Activated CD8-positive, alpha-beta memory T cell treated with anti-CD3 and anti-CD28 coated beads for 36 hours (primary cell): Measurements from ENCODE around the gene XYLT2. TPM values are rescaled to one million over a fixed set of nuclear protein-coding genes. Genes with fewer than 3 reads are reported as not detected.

Experiments used
- CTCF ChIA-PET: fragments of 350-600 bp; sonication (Branson Sonifier 250); formaldehyde crosslinking; loops from one replicate; lab custom pipeline; 2021; ENCODE audit warnings: antibody characterized with exemption; lab: Charles Lee
- POLR2A ChIA-PET: fragments of 350-600 bp; sonication (Branson Sonifier 250); formaldehyde crosslinking; loops from one replicate; lab custom pipeline; 2021; ENCODE audit warnings: antibody characterized with exemption; lab: Charles Lee
- total RNA-seq, 2 experiments: library from RNA; stranded (reverse); gene quantifications; one replicate each; pipeline ENCODE4 v1.2.3, GENCODE V29; 2021

XYLT2 gene
- total RNA-seq, 2 experiments from 2014 or later, result 32.0 to 33.7 TPM

DNA sequence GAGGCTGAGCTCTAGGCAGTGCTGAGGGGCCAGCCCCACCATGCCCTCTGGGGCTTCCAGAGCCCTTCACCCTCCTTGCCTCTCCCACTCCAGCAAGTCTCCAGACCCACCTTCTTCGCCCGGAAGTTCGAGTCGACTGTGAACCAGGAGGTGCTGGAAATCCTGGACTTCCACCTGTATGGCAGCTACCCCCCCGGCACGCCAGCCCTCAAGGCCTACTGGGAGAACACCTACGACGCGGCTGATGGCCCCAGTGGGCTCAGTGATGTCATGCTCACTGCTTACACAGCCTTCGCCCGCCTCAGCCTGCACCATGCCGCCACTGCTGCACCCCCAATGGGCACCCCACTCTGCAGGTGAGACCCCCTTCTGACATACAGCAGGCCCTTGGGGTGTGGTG, 10.5 kb downstream of the XYLT2 start:
- CTCF ChIA-PET, result interaction anchor here (0.8 kb wide), 1 partner anchor 41 kb away, joined by 3 read pairs; the partner anchor contains the start of gene LRRC59
- POLR2A ChIA-PET, result no interaction called here

DNA sequence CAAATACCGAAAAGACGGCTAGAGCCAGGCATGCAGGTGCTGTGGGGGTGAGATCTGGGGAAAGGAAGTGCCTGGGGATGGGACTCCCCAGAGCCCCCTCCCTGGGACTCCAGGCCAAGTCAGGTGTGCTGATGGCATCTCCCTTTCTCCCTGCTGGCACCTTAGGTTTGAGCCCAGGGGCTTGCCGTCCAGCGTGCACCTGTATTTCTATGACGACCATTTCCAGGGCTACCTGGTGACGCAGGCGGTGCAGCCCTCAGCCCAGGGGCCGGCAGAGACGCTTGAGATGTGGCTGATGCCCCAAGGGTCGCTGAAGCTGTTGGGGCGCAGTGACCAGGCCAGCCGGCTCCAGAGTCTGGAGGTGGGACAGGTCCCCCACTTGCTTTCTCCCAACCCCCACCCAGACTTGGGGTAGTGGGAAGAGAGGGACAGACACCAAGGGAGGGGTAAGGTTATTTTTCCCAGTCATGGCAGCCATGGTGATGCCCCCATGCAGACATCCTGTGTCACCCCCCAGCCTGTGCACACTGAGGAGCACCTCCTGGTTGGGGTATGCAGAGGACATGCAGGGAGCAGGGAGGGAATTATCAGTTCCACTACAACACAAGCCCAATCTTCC, 11.1 kb downstream of the XYLT2 start:
- CTCF ChIA-PET, result interaction anchor here (0.7 kb wide), 1 partner anchor 54 kb away, joined by 4 read pairs; no protein-coding TSS in a partner anchor
- POLR2A ChIA-PET, result no interaction called here

DNA sequence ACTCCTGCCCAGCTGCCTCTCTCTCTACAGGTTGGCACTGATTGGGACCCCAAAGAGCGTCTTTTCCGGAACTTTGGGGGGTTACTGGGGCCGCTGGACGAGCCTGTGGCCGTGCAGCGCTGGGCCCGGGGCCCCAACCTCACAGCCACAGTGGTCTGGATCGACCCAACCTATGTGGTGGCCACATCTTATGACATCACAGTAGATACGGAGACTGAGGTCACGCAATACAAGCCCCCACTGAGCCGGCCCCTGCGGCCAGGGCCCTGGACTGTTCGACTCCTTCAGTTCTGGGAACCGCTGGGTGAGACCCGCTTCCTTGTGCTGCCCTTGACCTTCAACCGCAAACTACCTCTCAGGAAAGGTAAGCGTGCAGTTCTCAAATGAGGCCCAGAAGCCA, 12.3 kb downstream of the XYLT2 start:
- CTCF ChIA-PET, result no interaction called here
- POLR2A ChIA-PET, result no interaction called here

DNA sequence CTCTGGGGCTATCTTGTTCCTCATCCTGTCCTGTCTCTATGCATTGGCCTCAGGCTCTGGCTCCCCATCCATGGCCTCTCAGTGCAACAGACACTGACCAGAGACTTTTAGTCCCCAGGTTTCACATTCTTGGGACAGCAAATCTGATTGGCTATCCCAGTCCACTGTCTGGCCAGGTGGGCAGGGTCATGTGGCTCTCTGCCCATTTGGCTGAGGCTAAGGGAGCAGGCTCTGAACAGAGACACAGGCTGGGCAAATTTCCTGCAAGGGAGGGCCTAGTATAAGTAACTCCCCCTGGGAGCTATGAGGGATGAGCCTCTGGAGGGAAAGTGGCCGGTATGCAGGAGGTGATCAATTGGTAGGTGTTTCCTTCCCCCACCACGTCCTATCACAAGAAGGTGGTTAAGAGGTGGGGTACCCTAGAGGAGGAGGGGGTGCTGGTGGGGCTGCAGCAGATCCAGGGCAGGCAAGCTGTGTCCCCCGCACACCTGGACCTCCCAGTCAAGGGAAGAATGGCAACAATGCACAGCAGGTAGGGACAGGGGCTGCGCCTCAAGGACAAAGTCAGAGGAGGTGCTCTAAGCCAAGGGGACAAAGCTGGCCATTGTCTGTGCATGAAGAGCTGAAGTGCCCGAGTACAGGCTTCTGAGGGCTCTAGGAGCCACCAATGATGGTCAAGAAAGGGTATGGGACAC, 13.2 kb downstream of the XYLT2 start:
- ChIA-PET POLR2A (no interaction called here), CTCF (interaction anchor here (0.8 to 1.3 kb wide), 2 partner anchors 9 to 159 kb away, joined by 3 to 4 read pairs; no protein-coding TSS in a partner anchor)

DNA sequence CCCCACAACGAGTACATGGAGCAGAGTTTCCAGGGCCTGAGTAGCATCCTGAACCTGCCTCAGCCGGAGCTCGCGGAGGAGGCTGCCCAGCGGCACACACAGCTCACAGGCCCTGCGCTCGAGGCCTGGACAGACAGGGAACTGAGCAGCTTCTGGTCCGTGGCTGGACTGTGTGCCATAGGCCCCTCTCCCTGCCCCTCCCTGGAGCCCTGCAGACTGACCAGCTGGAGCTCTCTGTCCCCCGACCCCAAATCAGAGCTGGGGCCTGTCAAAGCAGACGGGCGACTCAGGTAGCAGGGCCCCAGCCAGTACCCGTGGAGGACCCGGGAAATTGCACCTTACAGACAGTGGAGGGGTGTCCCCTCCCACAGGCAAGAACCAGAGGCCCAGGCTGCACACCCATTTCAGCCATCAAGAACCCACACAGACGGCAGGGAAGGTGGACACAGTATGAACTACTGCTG, 14.1 kb downstream of the XYLT2 start:
- ChIA-PET POLR2A (interaction anchor here (0.6 kb wide), 1 partner anchor 11 kb away, joined by 4 read pairs; no protein-coding TSS in a partner anchor), CTCF (interaction anchor here (0.9 to 3.2 kb wide), 4 partner anchors 8 to 159 kb away, joined by 3 to 11 read pairs (median 4); partner anchors contain the start of genes COL1A1 and LRRC59)

DNA sequence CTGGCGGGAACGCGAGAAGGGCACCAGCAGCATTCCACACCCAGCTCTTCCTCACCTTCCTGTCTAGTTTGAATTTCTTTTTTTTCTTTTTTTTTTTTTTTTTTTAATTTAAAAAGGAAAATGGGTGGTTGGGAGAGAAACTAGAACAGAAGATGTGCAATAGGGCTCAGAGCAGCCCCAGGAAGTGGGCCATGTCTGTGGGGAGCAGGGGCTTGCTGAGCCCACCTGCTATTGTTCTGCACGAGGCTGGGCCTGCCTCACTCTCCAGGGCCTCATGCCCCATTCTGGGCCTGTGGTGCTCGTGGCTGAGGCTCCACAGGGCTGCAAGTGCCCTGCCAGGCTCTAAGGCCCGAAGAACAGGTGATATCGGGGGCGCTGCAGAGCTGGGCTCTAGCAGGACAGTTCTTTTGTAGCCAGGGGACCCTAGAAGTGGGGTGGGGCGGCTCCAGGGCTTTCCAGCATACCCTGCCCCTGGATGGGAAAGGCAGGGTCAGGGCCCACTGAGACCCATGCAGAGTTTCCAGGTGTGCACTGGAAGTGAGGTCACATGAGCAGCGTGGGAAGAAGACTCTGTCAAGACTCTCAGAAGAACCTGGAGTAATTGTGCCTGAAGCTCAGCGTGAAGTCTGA, 14.7 kb downstream of the XYLT2 start:
- ChIA-PET CTCF (interaction anchor here (0.8 to 3.2 kb wide), 9 partner anchors 8 to 191 kb away, joined by 3 to 16 read pairs (median 5); partner anchors contain the start of genes COL1A1, EME1, LRRC59 and MRPL27), POLR2A (interaction anchor here (0.6 to 2.7 kb wide), 3 partner anchors 11 to 71 kb away, joined by 3 to 6 read pairs (median 4); partner anchors contain the start of gene LRRC59)

DNA sequence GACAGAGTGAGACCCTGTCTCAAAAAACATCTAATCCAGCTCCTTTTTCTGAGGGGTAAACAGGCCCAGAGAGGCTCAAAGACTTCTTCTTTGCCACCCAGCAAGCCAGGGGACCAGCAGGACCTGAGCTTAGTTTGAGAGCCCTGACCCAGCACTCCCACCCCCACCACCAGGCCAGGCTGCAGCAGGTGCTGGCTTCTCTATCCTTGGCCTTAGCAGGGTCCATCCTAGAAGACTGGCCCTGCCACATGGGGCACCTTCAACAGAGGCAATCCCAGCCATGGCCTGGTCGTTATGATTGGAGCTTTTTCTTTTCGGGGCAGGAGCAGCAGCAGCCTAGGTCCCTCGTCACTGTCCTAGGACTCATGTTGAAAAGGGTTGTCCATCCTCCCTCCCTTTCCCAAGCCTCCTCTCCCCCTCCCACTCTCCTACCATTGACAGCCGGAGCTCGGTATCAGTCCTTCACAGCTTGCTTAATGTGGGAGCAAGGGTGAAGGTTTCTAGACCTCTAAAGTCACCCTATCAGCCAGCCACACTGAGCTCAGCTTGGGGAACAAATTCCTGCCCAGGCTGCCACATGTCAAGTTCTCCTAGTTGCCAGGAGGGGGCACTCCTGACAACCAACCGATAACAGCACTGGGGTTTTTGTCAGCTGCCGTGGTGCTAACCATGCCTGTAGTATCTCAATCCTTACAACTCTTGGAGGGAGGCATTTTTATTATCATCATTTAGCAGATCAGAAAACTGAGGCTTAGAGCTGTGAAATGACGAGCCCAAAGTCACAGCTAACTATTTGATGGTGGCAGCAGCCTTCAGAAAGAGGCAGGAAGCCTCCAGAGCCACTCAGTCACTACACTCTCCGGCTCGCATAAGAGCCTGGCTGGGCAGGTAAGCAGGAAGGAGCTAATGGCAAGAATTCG, 15.9 kb downstream of the XYLT2 start:
- ChIA-PET POLR2A (interaction anchor here (0.6 to 2.7 kb wide), 4 partner anchors 11 to 72 kb away, joined by 3 to 10 read pairs (median 7); partner anchors contain the start of genes EME1, LRRC59, MRPL27 and XYLT2), CTCF (interaction anchor here (0.6 to 3.2 kb wide), 21 partner anchors 9 to 277 kb away, joined by 3 to 21 read pairs (median 4); partner anchors contain the start of genes EME1, LRRC59, MRPL27 and XYLT2)

DNA sequence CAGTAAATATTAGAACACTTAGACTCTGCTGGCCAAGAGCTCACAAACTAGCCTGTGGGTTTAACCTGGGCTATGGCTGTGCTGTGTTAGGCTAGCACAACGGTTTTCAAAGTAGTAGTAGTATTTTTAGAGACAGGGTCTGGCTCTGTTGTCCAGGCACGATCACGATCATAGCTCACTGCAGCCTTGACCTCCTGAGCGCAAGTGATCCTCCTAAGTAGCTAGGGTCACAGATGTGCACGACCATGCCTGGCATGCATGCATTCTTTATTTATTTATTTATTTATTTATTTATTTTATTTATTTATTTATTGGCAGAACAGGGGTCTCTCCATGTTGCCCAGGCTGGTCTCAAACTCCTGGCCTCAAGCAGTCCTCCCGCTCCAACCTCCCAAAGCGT, 16.7 kb downstream of the XYLT2 start:
- ChIA-PET CTCF (interaction anchor here (0.6 to 3.2 kb wide), 17 partner anchors 9 to 278 kb away, joined by 3 to 21 read pairs (median 4); partner anchors contain the start of genes EME1, LRRC59 and MRPL27), POLR2A (interaction anchor here (1.8 to 2.7 kb wide), 3 partner anchors 10 to 35 kb away, joined by 6 to 10 read pairs (median 8); partner anchors contain the start of genes EME1, LRRC59, MRPL27 and XYLT2)

DNA sequence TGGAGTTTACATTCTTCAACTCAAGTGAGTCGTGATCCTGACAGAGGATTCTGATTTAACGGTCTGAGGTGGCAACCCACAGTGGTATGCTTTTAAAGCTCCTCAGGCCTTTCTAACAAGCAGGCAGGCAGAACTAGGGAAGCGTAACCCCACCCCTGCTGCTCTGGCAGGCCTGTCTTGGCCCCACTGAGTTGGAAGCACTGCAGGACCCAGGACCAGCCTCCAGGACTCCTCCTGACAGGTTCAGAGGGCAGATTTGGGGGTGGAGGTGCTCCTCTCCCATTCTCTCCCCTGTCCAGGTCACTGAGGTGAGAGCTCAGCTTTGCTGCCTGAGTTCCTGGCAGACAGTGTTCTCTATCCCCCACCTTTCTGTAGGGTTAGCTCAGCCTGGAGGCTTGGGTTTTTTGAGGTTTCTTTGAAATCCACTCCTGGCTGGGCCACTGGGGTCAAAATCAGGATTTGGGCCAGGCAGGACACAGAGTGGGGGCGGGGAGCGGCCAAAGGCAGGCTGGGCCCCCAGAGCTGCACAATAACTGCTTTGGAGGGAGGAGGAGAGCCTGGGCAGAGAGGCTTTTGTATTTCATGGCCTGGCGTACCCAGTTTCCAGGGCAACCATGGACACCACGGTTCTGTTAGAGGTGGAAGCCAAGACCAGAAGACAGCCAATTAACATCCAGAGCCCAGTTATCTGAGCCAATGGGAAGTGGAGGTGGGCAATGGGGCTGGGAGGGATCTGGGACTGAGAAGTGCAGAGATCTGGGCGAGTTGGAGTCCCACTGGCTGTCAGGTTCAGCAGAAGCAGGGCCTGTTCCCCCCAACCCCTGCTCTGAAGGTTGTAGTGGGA, 17.5 kb downstream of the XYLT2 start:
- CTCF ChIA-PET, result interaction anchor here (1.0 to 3.2 kb wide), 6 partner anchors 8 to 34 kb away, joined by 3 to 21 read pairs (median 8); partner anchors contain the start of genes EME1, LRRC59 and MRPL27

DNA sequence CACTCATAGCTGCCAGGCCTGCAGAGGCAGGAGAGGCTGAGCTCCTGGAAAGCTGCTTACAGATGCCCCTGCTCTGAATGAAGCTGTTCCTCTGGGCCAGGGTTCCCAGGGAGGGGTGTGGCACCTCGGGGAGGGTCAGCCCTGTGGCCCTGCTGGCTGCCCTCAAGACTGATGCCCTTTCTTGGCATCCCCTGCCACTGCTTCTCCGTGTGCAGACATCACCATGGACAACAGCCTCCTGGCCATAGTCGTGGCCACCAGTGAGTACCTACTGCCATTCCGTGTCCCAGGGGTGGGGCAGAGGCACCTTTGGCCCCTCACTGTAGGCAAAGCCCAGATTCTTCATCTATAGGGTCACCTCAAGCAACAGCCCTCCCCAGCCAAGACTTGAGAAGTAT, 18.1 kb downstream of the XYLT2 start:
- POLR2A ChIA-PET, result no interaction called here
- CTCF ChIA-PET, result no interaction called here

More for the DNA sequence above, 17.5 kb downstream of the XYLT2 start:
- POLR2A ChIA-PET, result interaction anchor here (0.6 to 2.7 kb wide), 3 partner anchors 17 to 66 kb away, joined by 3 to 10 read pairs (median 6); partner anchors contain the start of genes LRRC59 and XYLT2

DNA sequence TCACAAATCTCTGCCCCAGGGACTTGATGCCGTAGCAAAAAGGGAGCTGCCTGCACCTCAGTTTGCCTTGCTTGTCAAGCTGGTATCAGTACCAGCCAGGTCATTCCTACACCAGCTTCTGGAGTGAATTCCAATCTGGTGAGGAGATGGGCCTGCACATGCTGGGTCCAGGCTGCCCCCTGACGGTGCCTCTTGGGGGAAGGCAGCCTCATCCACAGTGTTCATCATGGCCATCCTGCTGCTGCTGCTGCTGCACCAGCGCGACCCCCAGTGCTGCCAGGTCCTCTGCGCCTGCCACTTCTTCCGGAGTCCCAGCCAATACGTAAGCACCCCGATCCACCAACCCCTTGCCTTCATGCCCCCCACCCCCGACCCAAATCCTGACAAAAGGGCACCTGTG, 18.8 kb downstream of the XYLT2 start:
- CTCF ChIA-PET, result interaction anchor here (1.3 kb wide), 1 partner anchor 9 kb away, joined by 3 read pairs; no protein-coding TSS in a partner anchor
- POLR2A ChIA-PET, result interaction anchor here (1.0 kb wide), 1 partner anchor 9 kb away, joined by 3 read pairs; no protein-coding TSS in a partner anchor

DNA sequence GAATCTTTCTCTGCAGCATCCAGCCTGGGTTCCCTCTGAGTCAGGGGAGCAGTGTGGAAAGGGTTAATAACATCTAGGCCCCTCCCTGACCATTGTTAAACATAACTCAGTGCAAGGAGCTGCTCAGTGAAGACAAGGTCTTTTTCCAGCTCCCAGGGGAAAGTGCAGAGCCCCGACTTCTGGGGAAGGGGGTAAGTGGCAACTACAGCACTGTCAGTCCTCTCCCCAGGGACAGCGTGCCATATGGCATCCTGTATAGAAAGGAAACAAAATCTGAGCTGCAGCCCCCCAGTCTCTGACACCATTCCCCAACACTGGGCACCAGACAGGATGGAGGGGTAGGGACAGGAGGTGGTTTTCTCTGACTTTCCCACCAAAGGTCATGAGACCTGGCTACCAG, 19.2 kb downstream of the XYLT2 start:
- ChIA-PET CTCF (interaction anchor here (1.3 kb wide), 1 partner anchor 9 kb away, joined by 3 read pairs; no protein-coding TSS in a partner anchor), POLR2A (interaction anchor here (1.0 kb wide), 1 partner anchor 9 kb away, joined by 3 read pairs; no protein-coding TSS in a partner anchor)

DNA sequence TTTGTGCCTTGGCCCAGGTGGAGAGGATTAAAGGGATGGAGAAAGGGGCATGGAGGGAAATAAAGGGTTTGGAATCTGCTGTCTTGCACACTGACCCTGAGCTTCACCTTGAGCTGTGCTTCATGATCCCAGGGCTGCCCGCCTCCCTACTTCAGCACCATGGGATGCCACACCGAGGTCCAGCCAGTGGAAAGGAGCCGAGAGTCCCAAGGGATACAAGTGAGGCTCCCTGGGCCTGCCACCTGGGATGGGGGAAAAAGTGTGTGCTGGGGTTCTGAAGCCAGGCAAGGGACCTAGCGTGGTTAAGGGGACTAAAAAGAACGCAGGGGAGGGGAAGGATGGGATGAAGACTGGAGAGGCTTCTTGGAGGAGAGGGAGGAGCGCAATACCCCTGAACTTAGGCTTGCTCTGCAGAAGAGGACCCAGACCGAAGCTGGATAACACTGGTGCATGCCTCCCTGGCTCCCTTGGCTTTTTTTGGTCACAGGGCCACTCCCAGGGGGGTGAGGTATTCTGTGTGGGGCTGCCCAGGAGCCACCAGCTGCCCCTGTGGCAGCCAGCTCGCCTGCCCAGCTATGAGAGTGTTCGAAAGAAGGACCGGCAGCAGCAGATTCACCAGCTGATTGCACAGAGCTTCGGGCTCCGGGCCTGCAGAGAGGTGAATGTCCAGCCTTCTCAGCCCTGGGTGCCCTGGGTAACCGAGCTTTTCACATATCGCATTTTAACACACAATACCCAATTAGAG, 19.9 kb downstream of the XYLT2 start:
- ChIA-PET POLR2A (no interaction called here), CTCF (interaction anchor here (1.0 to 1.3 kb wide), 2 partner anchors 8 to 166 kb away, joined by 3 to 4 read pairs; no protein-coding TSS in a partner anchor)

DNA sequence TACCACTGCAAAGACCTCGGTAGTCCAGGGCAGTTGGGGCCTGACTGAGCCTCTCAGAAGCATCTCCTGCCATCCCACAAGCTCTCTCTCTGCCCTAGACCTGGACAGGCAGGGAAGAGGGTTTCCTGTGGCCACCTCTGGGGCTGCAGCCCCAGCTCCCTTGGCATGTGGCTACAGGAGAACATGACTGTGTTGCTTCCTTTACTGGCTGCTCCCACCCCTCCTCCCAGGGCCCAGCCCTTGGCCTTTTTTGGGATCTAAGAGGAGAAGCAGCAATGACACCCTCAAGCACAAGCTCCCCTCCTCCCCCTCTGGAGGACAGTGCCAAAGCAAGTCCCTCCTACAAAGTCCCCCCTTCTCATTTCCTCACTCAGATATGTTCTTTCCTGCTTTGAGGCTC, 21.5 kb downstream of the XYLT2 start:
- ChIA-PET POLR2A (no interaction called here), CTCF (no interaction called here)

DNA sequence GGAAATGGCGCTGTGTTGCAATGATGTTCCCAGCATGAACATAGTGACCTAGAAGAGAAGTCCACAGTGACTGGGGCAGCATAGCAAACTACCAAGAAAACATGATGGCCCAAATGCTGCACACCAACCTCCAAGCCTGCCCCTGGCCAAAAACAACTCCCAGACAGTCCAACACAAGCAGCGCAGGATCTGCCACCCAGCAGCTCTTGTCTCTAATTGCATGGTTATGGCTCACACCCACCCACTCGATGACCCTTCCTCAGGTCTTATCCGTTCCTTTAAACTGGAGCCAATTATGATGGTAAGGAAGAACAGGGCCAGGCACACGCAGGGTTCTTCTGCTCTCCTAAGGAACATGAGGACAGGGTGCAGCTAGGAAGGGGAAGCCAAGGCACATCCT, 24.1 kb downstream of the XYLT2 start:
- POLR2A ChIA-PET, result no interaction called here
- CTCF ChIA-PET, result interaction anchor here (0.6 to 2.1 kb wide), 2 partner anchors 8 to 15 kb away, joined by 3 to 8 read pairs; no protein-coding TSS in a partner anchor

DNA sequence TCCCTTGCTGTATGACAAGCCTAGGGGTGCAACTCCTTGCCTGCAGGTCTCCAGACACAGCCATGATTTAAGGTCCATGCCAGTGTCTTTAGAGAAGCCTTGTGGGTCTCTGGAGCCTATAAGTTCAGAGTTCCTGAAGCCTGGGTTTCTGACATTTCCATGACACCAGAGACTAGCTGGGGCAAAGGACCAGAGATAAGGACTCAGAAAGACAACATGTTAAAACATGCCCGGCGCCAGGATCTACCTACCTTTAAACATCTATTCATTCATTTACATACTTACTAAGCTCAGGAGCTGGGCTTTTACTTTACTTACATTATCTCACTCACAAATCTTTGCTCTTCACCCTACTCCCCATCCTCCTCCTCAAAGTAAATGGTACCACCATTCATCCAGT, 25.6 kb downstream of the XYLT2 start:
- CTCF ChIA-PET, result interaction anchor here (0.9 to 2.1 kb wide), 3 partner anchors 8 to 25 kb away, joined by 3 to 8 read pairs (median 5); partner anchors contain the start of gene LRRC59
- POLR2A ChIA-PET, result no interaction called here
